Astrocyte (in vitro differentiated cells and primary cell): Measurements from ENCODE around the gene STT3B.

Experiments used
- CTCF ChIP-seq: IDR thresholded peaks from 2 replicates; pipeline ENCODE4 v1.5.1; 2011; ENCODE audit warnings: low read depth, mild to moderate bottlenecking, inconsistent platforms, low read length, moderate library complexity; ENCODE audit not compliant: insufficient read depth
- EZH2 ChIP-seq: IDR thresholded peaks from 2 replicates; pipeline ENCODE4 v1.6.1; 2012; ENCODE audit warnings: mild to moderate bottlenecking, low read length, inconsistent platforms; ENCODE audit not compliant: insufficient read depth

GRCh38 chr3:31577232-31577631, 44.5 kb downstream of the STT3B start:
- TF ChIP-seq CTCF (no peak), EZH2 (no peak)
